HepG2 (cell line): ENCODE results near the gene FANCM. TPM values are rescaled to one million over a fixed set of nuclear protein-coding genes. Genes with fewer than 3 reads are reported as not detected.

Source experiments
- AFF4 ChIP-seq: sonication (generic); formaldehyde crosslinking; IDR thresholded peaks from 2 replicates; pipeline ENCODE4 v1.4.0; 2020; ENCODE audit warnings: missing genetic modification reagents
- BATF2 ChIP-seq: sonication (generic); formaldehyde crosslinking; IDR thresholded peaks from 2 replicates; pipeline ENCODE4 v1.8.0; 2022; ENCODE audit warnings: mild to moderate bottlenecking, missing genetic modification reagents, moderate library complexity
- KDM2A ChIP-seq: sonication (generic); formaldehyde crosslinking; IDR thresholded peaks from 2 replicates; pipeline ENCODE4 v1.4.0; 2020; ENCODE audit warnings: low read depth, missing genetic modification reagents, borderline replicate concordance
- KDM5A ChIP-seq: fragments of 200-600 bp; sonication (generic); IDR thresholded peaks from 2 replicates; pipeline ENCODE4 v1.7.0; 2018; ENCODE audit warnings: antibody characterized with exemption, mild to moderate bottlenecking, low read length, borderline replicate concordance
- MEF2D ChIP-seq: sonication (generic); formaldehyde crosslinking; IDR thresholded peaks from 2 replicates; pipeline ENCODE4 v1.5.1; 2020; ENCODE audit warnings: mild to moderate bottlenecking, missing genetic modification reagents
- MXI1 ChIP-seq: IDR thresholded peaks from 3 replicates; pipeline ENCODE4 v1.6.1; 2012; ENCODE audit warnings: low read depth, low read length, inconsistent platforms, borderline replicate concordance
- PBX3 ChIP-seq: sonication (generic); formaldehyde crosslinking; IDR thresholded peaks from 2 replicates; pipeline ENCODE4 v1.8.1; 2023; ENCODE audit warnings: missing genetic modification reagents, inconsistent platforms, borderline replicate concordance
- RBFOX2 ChIP-seq: fragments of 200-400 bp; formaldehyde crosslinking; IDR thresholded peaks from 2 replicates; pipeline ENCODE4 v1.6.1; 2017; ENCODE audit warnings: low read depth, mild to moderate bottlenecking, low read length
- SETDB1 ChIP-seq: sonication (generic); formaldehyde crosslinking; IDR thresholded peaks from 2 replicates; pipeline ENCODE4 v1.5.1; 2020; ENCODE audit warnings: missing genetic modification reagents, mild to moderate bottlenecking, borderline replicate concordance
- SSRP1 ChIP-seq: IDR thresholded peaks from 2 replicates; pipeline ENCODE4 v1.6.1; 2016; ENCODE audit warnings: control low read depth
- ZBTB39 ChIP-seq: sonication (generic); formaldehyde crosslinking; IDR thresholded peaks from 2 replicates; pipeline ENCODE4 v1.5.0; 2020; ENCODE audit warnings: missing genetic modification reagents
- ZNF383 ChIP-seq: sonication (generic); formaldehyde crosslinking; IDR thresholded peaks from 2 replicates; pipeline ENCODE4 v1.4.0; 2020; ENCODE audit warnings: missing genetic modification reagents, mild to moderate bottlenecking, borderline replicate concordance
- polyA plus RNA-seq, 8 experiments: library from polyadenylated mRNA; depleted of rRNA in 3 of 8; stranded (reverse) in 7 of 8; unstranded in 1 of 8; fragments of >200 nt; fragmentation: Illumina TruSeq in 4 of 8; extraction: Trizol in 4 of 8; gene quantifications; 2 replicates each; pipeline versions ENCODE4 v1.2.1 to v1.2.3, GENCODE V29; 2011 to 2016; ENCODE audit warnings: low read depth in 4 of 8, missing spikeins in 1 of 8, mixed read lengths in 1 of 8; ENCODE audit not compliant: insufficient read depth in 1 of 8
- total RNA-seq, 5 experiments: library from RNA; depleted of rRNA; stranded (reverse); fragments of >200 nt; fragmentation: Illumina TruSeq; extraction: Trizol; gene quantifications; 2 replicates each; pipeline ENCODE4 v1.2.3, GENCODE V29; 2016; ENCODE audit warnings: low read depth in 1 of 5
- TF ChIP-seq, protein P1 (sequence below): sonication (generic); formaldehyde crosslinking; IDR thresholded peaks from 2 replicates; pipeline ENCODE4 v1.5.0; 2020; ENCODE audit warnings: mild to moderate bottlenecking, missing genetic modification reagents
- TF ChIP-seq, protein P2 (sequence below): sonication (generic); formaldehyde crosslinking; IDR thresholded peaks from 2 replicates; pipeline ENCODE4 v1.8.1; 2023; ENCODE audit warnings: mild to moderate bottlenecking, missing genetic modification reagents

Gene FANCM
- total and polyA plus RNA-seq, 2 of the 13 experiments (the other 11 are each of a cell fraction or from before 2014, with no cell fraction given) = 2.6 to 10.4 TPM

DNA sequence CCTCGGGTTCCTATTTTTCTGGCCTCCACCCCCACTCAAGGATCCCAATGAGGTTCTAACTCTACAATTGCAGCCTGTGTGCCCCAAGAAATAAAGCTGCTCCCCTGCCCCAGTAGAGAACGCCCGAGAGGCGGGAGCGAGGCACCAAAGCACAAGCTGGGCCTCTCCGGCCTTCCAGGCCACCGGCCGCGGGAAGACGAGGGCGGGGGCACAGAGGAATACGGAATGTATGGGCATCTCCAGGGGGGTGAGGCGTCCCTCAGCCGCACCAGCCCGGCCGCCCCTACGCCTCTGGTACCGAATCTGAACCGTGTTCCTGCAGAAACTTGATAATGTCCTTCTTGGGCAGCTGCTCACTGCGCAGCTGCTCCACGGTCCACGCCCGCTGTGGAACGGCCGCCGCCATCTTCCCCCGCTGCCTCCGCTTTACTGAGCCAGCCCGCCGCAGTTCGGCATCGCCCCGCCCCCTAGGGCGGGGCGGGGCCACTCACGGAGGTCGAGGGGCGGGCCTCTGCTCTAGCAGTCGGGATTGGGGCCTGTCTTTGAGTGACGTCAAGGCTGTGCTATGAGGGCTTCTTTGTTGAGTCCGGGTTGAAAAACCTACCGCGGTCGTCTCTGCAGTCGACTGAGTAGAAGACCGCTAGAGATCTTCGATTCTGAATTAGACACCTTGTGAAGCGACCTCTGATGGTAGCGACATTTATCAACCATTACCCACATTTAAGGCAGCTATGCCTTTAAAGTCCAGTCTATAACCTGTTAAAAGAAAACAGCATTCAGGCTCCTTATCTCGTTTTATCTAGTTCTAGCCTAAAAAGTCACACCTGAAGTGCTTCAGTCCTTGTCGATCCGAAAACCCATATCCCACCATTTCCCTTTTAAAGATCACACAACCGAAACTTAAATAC lies 1.4 kb upstream of the FANCM start, which contains the start of gene FKBP3 (continued):
- TF ChIP-seq AFF4 (no peak), MXI1 (peak; percentile 54; the same call in 1 of the 3 replicates), KDM5A (no peak; the same call in none of the 2 replicates), SSRP1 (CRISPR knock-in tag) (no peak), MEF2D (peak; percentile 84), ZNF383 (no peak), BATF2 (no peak), ZBTB39 (no peak), PBX3 (CRISPR knock-in tag) (no peak), SETDB1 (no peak), KDM2A (CRISPR knock-in tag) (peak; percentile 90), RBFOX2 (peak; percentile 90)
- TF ChIP-seq, protein P1, sequence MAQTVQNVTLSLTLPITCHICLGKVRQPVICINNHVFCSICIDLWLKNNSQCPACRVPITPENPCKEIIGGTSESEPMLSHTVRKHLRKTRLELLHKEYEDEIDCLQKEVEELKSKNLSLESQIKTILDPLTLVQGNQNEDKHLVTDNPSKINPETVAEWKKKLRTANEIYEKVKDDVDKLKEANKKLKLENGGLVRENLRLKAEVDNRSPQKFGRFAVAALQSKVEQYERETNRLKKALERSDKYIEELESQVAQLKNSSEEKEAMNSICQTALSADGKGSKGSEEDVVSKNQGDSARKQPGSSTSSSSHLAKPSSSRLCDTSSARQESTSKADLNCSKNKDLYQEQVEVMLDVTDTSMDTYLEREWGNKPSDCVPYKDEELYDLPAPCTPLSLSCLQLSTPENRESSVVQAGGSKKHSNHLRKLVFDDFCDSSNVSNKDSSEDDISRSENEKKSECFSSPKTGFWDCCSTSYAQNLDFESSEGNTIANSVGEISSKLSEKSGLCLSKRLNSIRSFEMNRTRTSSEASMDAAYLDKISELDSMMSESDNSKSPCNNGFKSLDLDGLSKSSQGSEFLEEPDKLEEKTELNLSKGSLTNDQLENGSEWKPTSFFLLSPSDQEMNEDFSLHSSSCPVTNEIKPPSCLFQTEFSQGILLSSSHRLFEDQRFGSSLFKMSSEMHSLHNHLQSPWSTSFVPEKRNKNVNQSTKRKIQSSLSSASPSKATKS (CRISPR knock-in tag) = no peak
- TF ChIP-seq, protein P2, sequence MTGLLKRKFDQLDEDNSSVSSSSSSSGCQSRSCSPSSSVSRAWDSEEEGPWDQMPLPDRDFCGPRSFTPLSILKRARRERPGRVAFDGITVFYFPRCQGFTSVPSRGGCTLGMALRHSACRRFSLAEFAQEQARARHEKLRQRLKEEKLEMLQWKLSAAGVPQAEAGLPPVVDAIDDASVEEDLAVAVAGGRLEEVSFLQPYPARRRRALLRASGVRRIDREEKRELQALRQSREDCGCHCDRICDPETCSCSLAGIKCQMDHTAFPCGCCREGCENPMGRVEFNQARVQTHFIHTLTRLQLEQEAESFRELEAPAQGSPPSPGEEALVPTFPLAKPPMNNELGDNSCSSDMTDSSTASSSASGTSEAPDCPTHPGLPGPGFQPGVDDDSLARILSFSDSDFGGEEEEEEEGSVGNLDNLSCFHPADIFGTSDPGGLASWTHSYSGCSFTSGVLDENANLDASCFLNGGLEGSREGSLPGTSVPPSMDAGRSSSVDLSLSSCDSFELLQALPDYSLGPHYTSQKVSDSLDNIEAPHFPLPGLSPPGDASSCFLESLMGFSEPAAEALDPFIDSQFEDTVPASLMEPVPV (CRISPR knock-in tag) = peak; percentile 68; the same call in 1 of the 2 replicates
